Thyroid gland (tissue), 4 donors: Measurements from ENCODE around the gene PARP9.

ENCODE experiments used
- CTCF ChIP-seq, 6 experiments: fragments of 200-600 bp in 3 of 6; fragments of 450-650 bp in 3 of 6; sonication (generic) in 3 of 6; IDR thresholded peaks; one replicate each; pipeline ENCODE4 v1.5.1; 2016 to 2019; ENCODE audit warnings: antibody characterized with exemption in 6 of 6, mild to moderate bottlenecking in 2 of 6, inconsistent platforms in 1 of 6, moderate library complexity in 1 of 6
- POLR2A ChIP-seq, 2 donors: fragments of 450-650 bp; IDR thresholded peaks; one replicate each; pipeline ENCODE4 v1.6.1; 2017; ENCODE audit warnings: antibody characterized with exemption in 2 of 2, mild to moderate bottlenecking in 2 of 2, moderate library complexity in 1 of 2

- no peak for TF ChIP-seq CTCF (IDR thresholded peaks at IDR 0.05)
- TF ChIP-seq POLR2A (IDR thresholded peaks at IDR 0.05), result no peak
Measured at GRCh38 chr3:122582390-122582789, 18.3 kb upstream of the PARP9 start.
